Activated naive CD4-positive, alpha-beta T cell treated with anti-CD3 and anti-CD28 coated beads, Interleukin-2, amount 10 ng/mL, durations not matched to agents 7 days and 5 days (primary cell): ENCODE results near the gene TSPAN5.
A peak's percentile ranks its signal among the peaks of the same experiment; 100 is the strongest.

Source experiments
- CTCF ChIA-PET: fragments of 350-600 bp; sonication (Branson Sonifier 250); formaldehyde crosslinking; loops from one replicate; lab custom pipeline; 2021; ENCODE audit warnings: antibody characterized with exemption; lab: Charles Lee
- DNase-seq: peaks from one replicate; pipeline ENCODE4 v3.0.0-alpha.2; 2020
- H3K27ac Mint-ChIP-seq: one replicate; pipeline ENCODE4 v1.8.0; 2021; ENCODE audit warnings: mild to moderate bottlenecking, moderate library complexity, mixed read lengths
- H3K27me3 Mint-ChIP-seq: one replicate; pipeline ENCODE4 v1.8.0; 2021; ENCODE audit warnings: mild to moderate bottlenecking, mixed read lengths
- H3K36me3 Mint-ChIP-seq: one replicate; pipeline ENCODE4 v1.8.0; 2021; ENCODE audit warnings: mixed read lengths
- H3K4me1 Mint-ChIP-seq: one replicate; pipeline ENCODE4 v1.8.0; 2021; ENCODE audit warnings: mixed read lengths
- H3K4me3 Mint-ChIP-seq: one replicate; pipeline ENCODE4 v1.8.0; 2021; ENCODE audit warnings: mild to moderate bottlenecking, moderate library complexity, mixed read lengths
- H3K9me3 Mint-ChIP-seq: one replicate; pipeline ENCODE4 v1.8.0; 2021; ENCODE audit warnings: mixed read lengths

Gene TSPAN5

DNA sequence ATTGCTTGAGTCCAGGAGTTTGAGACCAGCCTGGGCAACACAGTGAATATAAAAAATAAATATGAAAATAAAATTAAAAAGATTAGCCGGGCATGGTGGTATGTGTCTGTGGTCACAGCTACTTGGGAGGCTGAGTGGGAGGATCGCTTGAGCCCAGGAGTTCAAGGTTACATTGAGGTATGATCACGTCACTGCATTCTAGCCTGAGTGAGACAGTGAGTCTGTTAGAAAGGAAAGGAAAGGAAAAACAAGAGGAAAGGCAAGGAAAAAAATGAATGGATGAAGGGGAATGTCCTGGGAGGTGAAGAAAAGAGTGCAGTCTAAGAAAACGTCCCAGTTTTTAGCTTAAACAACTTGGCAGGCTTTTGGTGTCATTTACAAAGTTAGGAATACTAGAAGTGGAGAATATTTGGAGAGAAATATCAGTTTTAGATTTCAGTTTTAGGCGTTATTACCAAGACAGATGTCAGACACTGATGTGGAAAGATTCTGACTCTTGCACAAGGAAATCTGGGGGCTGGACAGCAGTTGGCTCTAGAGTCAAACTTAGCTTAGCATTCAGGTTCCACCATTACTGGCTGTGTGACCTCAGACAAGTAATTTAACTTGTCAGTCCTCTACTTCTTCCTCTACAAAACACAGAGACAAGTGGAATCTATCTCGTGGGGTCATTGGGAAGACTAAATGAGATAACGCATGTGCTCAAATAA, 139.0 kb downstream of the TSPAN5 start:
- H3K9me3 Mint-ChIP-seq, result peaks cover 3% of the 10 kb centered on the region
- no peak overlapping the region for H3K27ac Mint-ChIP-seq
- no peak overlapping the region for H3K4me3 Mint-ChIP-seq
- DNase-seq, result no peak
- no peaks in the 10 kb centered on the region for H3K27me3 Mint-ChIP-seq
- H3K36me3 Mint-ChIP-seq, result peaks cover 2% of the 10 kb centered on the region
- H3K4me1 Mint-ChIP-seq, result peaks cover 17% of the 10 kb centered on the region
- CTCF ChIA-PET, result interaction anchor here (1.4 kb wide), 1 partner anchor 13 kb away, joined by 3 read pairs; no protein-coding TSS in a partner anchor

DNA sequence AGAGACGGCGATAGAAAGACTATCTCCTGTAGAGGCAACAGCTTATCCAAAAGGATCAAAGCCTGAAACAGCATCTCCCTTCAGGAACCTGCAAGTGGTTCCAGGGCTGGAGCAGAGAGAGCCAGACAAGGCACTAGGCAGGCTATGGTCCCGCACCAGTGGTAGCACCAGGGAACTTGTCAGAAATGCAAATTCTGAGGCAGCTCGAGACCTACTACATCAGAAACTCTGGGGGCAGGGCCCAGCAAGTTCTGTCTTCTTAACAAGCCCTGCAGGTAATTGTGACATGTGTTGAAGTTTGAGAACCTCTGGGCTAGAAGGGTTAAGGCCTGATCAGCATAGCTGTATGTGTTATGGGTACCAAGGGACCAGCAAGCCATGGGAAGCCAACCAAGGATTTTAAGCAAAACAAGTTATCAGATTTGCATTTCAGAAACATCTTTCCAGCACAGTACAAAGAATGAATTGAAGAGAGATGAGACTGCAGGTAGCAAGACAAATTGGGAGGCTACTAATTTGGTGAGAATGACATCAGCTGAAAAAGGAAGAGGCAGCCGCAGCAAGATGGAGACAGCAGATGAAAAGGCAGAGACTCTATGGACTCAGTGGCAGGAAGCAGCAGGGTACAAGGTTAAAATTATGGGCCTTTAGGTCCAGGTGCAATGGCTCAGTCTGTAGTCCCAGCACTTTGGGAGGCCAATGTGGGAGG, 139.7 kb downstream of the TSPAN5 start:
- no peak overlapping the region for H3K4me3 Mint-ChIP-seq
- H3K27ac Mint-ChIP-seq, result no peak overlapping the region
- no peak for DNase-seq
- H3K36me3 Mint-ChIP-seq, result peaks cover 2% of the 10 kb centered on the region
- H3K4me1 Mint-ChIP-seq, result peaks cover 17% of the 10 kb centered on the region
- H3K27me3 Mint-ChIP-seq, result no peaks in the 10 kb centered on the region
- H3K9me3 Mint-ChIP-seq, result peaks cover 3% of the 10 kb centered on the region
- CTCF ChIA-PET, result interaction anchor here (1.4 kb wide), 1 partner anchor 13 kb away, joined by 3 read pairs; no protein-coding TSS in a partner anchor

DNA sequence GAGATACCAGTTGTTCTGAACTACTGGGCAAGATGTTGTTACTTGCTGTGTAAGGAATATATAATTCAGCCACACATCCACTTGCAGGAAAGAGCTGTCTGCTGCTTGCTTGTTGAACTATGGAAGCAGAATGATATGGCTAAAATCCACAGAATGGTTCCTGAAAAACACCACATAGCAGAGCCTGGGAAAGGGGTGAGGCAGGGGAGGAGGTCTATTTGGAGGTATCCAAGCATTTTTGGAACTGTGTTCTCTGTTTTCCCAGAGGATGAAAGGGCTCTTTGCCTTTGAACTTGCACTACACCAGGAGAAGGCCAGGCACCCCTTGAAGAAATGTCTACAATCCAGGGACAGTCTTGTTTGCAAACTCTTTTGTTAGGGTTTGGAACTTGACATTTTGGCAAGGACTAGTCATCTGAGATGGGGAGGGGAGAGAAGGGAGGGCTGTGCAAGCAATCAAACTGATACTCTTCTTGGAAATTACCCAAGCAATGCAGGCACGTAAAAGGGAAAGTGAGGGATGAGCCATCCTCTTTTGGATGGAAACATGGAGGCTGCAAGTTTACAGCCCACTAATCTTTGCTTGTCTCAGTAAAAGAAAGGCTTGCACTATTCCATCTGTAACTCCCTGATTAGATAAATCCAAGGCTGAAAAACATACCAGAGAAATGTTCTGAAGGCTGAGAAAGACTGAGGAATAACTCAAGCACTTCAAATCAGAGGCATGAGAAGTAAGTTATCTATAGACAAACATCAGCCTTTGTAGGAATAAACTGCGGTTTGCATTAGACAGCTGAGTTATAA, 141.0 kb downstream of the TSPAN5 start:
- H3K4me3 Mint-ChIP-seq, result no peak overlapping the region
- H3K4me1 Mint-ChIP-seq, result peaks cover 17% of the 10 kb centered on the region
- H3K36me3 Mint-ChIP-seq, result peaks cover 2% of the 10 kb centered on the region
- H3K27ac Mint-ChIP-seq, result no peak overlapping the region
- no peaks in the 10 kb centered on the region for H3K27me3 Mint-ChIP-seq
- peaks cover 3% of the 10 kb centered on the region for H3K9me3 Mint-ChIP-seq
- CTCF ChIA-PET, result no interaction called here
- DNase-seq, result no peak

DNA sequence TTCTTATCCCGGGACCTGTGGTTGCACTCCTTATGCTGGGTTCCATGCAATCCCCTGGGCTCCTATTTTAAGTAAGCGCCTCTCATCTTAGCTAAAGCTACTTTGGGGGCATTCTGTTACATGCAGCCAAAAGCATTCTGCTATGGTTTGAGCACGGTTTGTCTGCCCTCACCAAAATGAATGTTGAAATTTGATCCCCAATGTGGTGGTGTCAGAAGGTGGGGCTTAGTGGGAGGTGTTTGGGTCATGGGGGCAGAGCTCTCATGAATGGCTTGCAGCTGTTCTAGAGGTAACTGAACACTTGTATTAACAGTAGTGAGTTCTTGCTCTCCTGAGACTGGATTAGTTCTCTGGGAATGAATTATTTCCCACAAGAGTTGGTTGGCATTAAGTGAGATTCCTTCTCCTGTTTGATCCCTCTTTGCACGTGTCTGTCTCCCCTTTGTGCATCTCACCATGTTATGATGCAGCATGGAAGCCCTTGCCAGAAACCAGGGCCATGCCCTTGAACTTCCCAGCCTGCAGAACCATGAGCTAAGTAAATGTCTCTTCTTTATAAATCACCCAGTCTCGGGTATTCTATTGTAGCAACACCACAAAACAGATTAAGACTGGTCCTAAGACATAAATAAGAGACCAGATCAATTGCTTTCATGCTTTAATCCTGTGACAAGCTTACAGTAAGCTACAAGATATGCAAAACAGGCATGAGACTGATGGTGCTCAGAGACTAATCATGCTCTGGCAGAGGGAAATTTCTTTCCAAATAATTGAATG, 141.8 kb downstream of the TSPAN5 start:
- no peak for DNase-seq
- H3K9me3 Mint-ChIP-seq, result peaks cover 3% of the 10 kb centered on the region
- H3K4me1 Mint-ChIP-seq, result peaks cover 11% of the 10 kb centered on the region
- peaks cover 2% of the 10 kb centered on the region for H3K36me3 Mint-ChIP-seq
- CTCF ChIA-PET, result no interaction called here
- H3K4me3 Mint-ChIP-seq, result no peak overlapping the region
- no peaks in the 10 kb centered on the region for H3K27me3 Mint-ChIP-seq
- no peak overlapping the region for H3K27ac Mint-ChIP-seq

DNA sequence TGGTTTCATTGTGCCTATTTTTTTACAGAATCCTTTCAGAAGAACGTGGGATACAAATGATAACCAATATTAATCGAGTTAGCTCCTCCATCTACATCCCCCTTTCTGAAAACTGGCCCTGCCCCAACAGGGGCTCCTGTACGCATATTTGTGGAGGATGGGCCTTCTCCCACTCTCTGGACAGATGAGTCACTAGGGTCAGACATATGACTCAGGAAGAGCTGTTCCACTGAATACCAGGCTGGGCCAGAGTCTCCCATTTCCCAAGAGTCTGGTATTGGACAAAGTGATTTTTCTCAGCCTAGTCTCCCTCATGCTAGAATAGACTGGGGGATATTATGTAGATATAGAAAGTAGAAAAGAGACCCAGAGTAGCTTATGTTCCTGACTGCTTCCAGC, 142.4 kb downstream of the TSPAN5 start:
- Mint-ChIP-seq H3K27ac (no peak overlapping the region), H3K9me3 (peaks cover 3% of the 10 kb centered on the region), H3K4me3 (no peak overlapping the region), H3K4me1 (peaks cover 15% of the 10 kb centered on the region), H3K27me3 (no peaks in the 10 kb centered on the region), H3K36me3 (peaks cover 2% of the 10 kb centered on the region)
- DNase-seq, result no peak
- CTCF ChIA-PET, result no interaction called here

DNA sequence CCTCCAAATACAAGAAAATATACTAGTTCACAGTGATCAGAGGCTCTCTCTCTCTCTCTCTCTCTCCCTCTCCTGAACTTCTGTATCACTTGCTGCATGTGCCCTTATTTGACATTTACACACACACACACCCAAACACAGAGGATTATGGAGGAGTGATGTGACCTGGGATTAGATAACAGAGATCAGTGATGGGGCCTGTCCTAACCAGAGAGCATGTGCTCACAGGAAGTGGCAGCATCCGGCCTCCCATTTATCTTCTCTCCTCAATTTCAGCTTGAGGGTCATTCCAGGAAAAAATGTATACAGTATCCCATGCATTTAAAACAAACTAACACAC, 143.0 kb downstream of the TSPAN5 start:
- no peak overlapping the region for H3K27ac Mint-ChIP-seq
- peaks cover 2% of the 10 kb centered on the region for H3K36me3 Mint-ChIP-seq
- no peak for DNase-seq
- H3K4me1 Mint-ChIP-seq, result peaks cover 21% of the 10 kb centered on the region
- H3K4me3 Mint-ChIP-seq, result no peak overlapping the region
- no peaks in the 10 kb centered on the region for H3K27me3 Mint-ChIP-seq
- CTCF ChIA-PET, result no interaction called here
- peaks cover 3% of the 10 kb centered on the region for H3K9me3 Mint-ChIP-seq

DNA sequence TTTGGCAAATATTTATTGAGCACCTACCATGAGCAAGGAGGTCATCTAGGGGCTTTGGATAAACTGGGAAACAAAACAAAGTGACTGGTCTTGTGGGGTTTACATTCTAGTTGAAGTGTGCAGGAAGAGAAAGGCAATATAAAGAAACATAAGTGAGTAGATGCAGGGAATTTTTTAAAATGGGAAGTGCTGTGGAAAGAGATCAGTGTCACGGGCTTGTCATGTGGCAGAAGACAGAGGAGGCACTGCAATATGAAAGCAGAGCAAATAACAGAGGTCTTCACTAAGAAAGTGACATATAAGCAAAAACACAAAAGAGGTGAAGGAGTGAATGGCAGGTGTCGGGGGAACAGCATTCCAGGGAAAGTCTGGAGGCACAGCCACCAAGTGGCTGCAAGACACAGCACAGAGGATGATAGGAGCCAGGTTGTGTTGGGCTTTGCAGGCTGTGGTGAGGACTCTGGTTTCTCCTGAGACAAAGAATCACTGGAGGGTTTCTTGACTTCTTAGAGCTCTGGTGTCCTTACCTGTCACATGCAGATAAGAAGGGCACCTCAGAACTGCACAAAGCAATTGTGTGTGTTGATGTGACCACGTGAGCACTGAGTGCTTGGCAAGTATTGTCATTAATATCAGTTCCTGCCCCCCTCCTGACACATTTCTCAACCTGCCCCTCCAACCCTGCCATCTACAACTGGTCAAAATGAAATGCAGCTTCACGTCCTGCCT, 143.5 kb downstream of the TSPAN5 start:
- no peaks in the 10 kb centered on the region for H3K27me3 Mint-ChIP-seq
- no peak overlapping the region for H3K27ac Mint-ChIP-seq
- CTCF ChIA-PET, result no interaction called here
- no peak for DNase-seq
- peaks cover 3% of the 10 kb centered on the region for H3K9me3 Mint-ChIP-seq
- H3K4me3 Mint-ChIP-seq, result no peak overlapping the region
- H3K4me1 Mint-ChIP-seq, result peaks cover 26% of the 10 kb centered on the region
- H3K36me3 Mint-ChIP-seq, result peaks cover 2% of the 10 kb centered on the region

DNA sequence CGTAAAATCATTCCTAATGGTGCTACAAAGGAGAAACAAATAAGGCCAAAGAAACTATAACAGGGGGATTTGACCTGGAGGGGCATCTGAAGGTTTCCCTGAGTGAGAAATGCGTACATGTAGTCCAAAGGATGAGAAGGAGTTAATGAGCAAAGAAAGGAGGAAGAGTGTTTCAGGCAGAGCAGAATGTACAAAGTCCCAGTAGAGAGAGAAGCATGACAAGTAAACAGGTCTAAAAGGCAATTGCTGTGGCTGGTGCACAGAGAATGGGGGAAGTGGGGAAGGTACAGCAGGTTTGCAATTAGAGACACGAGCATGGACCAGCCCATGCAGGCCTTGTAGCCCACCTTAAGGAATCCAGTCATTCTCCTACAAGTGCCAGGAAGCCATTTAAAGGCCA, 145.5 kb downstream of the TSPAN5 start:
- H3K4me3 Mint-ChIP-seq, result no peak overlapping the region
- H3K27ac Mint-ChIP-seq, result no peak overlapping the region
- DNase-seq, result no peak
- H3K36me3 Mint-ChIP-seq, result peaks cover 2% of the 10 kb centered on the region
- CTCF ChIA-PET, result no interaction called here
- H3K27me3 Mint-ChIP-seq, result no peaks in the 10 kb centered on the region
- peaks cover 3% of the 10 kb centered on the region for H3K9me3 Mint-ChIP-seq
- peaks cover 24% of the 10 kb centered on the region for H3K4me1 Mint-ChIP-seq

DNA sequence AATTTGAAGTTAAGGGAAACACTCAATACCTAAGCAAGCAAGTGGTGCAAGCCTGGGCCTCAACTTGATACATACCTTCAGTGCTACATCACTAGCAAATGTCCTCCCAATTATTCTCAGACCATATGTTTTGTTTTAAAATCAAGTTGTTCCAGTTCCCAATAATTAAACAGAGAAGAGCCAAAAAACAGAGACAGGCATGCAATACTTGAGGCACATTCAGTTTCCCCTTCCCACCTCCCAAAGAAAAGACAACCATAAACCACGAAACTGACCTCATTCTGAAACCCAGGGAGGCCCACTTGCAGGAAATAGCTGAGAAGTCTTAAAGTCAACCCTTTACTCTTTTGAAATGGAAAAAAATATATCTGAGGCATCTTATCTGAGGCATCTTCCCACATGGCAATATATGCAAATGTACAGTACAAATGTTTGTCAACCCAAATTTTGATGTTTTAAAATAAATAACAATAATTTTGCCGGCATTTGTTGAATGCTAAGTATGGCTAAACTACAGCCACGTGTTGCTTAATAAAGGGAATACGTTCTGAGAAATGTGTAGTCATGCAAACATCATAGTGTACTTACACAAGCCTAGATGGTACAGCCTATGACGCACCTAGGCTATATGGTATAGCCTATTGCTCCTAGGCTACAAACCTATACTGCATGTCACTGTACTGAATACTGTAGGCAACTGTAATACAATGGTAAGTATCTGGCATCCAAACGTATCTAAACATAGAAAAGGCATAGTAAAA, 147.5 kb downstream of the TSPAN5 start:
- Mint-ChIP-seq H3K27ac (no peak overlapping the region), H3K36me3 (peaks cover 2% of the 10 kb centered on the region), H3K4me1 (peaks cover 22% of the 10 kb centered on the region), H3K27me3 (no peaks in the 10 kb centered on the region), H3K9me3 (no peaks in the 10 kb centered on the region), H3K4me3 (no peak overlapping the region)
- DNase-seq, result peak; percentile 24
- CTCF ChIA-PET, result interaction anchor here (1.2 kb wide), 2 partner anchors 28 to 32 kb away, joined by 3 to 5 read pairs; no protein-coding TSS in a partner anchor

DNA sequence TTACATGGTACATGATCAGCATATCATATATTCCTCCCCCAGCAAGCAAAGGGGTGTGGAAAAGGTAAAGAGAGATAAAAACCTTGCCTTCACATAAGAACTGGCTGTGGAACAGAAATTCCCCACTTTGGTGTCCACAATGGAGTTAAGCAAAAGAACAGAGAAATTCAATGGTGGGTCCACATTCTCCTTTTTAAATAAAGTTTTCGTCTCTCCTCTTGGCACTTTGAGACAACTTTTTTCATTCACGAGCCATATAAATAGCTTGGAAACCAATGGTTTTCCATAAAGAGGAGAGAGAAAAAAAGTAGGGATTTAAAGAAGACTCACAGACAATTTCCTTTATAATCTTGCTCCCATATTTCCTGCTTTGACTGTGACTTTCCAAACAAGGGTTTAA, 148.1 kb downstream of the TSPAN5 start:
- Mint-ChIP-seq H3K27ac (no peak overlapping the region), H3K4me3 (no peak overlapping the region), H3K9me3 (no peaks in the 10 kb centered on the region), H3K36me3 (peaks cover 5% of the 10 kb centered on the region), H3K4me1 (peaks cover 17% of the 10 kb centered on the region), H3K27me3 (no peaks in the 10 kb centered on the region)
- CTCF ChIA-PET, result interaction anchor here (1.2 kb wide), 1 partner anchor 31 kb away, joined by 5 read pairs; no protein-coding TSS in a partner anchor
- DNase-seq, result no peak

DNA sequence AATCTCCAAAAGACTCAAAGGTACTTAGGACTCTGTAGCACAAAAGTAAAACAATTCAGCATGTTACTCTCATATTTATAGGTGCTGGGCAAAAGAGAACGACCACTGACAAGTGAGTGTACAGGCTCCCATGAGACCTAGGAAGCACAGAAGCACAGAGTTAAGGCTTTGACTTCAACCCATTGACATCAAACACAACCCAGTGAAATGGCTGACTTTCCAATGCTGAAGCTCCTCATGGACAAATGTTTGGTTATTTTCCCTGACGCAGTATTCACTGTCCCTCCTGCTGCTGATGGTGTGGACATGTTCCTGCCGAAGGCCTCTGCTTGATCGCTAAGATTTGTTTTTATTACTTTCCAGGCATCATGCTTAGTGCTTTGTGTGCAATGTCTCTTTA, 148.7 kb downstream of the TSPAN5 start:
- CTCF ChIA-PET, result interaction anchor here (1.2 kb wide), 1 partner anchor 31 kb away, joined by 5 read pairs; no protein-coding TSS in a partner anchor
- Mint-ChIP-seq H3K9me3 (no peaks in the 10 kb centered on the region), H3K4me1 (peaks cover 16% of the 10 kb centered on the region), H3K4me3 (no peak overlapping the region), H3K27ac (no peak overlapping the region), H3K27me3 (no peaks in the 10 kb centered on the region), H3K36me3 (peaks cover 8% of the 10 kb centered on the region)
- no peak for DNase-seq

DNA sequence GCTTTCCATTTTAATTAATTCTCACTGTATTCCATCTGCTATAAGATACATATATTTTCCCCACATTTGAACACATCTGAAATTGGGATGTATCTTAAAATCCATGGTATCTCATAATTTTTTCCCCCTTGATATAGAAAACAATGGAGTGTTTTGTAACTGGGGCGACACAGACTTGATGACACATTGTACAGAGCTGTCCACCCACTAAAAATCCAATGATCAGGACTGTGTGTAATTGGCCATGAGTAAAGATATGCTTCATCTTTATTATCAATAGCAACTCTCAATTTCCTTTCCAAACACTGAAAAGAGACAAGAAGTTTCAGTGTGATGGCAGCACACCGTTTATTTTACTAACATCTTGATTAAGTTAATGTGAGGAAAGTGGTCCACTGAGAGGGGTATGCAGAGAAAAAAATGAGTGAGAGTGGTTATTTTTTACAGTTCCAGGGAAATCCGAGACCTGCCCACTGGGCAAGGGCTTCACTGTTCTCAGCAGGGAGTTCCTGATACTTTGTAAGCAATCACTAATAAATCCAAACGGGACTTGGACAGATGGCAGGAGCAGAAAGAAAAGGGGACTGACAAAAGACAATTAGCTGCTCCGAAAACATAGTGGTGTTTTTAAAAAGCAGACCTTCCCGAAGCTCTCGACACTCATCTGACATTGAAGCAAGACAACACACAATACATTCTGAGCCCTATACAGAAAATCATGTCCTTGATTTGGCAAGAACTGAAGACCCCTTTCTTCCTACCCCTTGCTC, 149.4 kb downstream of the TSPAN5 start:
- Mint-ChIP-seq H3K36me3 (peaks cover 8% of the 10 kb centered on the region), H3K4me3 (no peak overlapping the region), H3K27ac (no peak overlapping the region), H3K27me3 (no peaks in the 10 kb centered on the region), H3K4me1 (peaks cover 16% of the 10 kb centered on the region), H3K9me3 (no peaks in the 10 kb centered on the region)
- CTCF ChIA-PET, result no interaction called here
- DNase-seq, result no peak
